Natural killer cell treated with Interleukin-12 subunit alpha and Interleukin-12 subunit beta and Interleukin-15 and Interleukin-18, amount 100 ng/mL, for 72 hours (primary cell): Measurements from ENCODE around the gene CPEB1. TPM values are rescaled to one million over a fixed set of nuclear protein-coding genes. Genes with fewer than 3 reads are reported as not detected.

ENCODE experiments used
- ATAC-seq, 2 donors: fragments of 150-1000 bp; cut with Tn5 transposase in 1 of 2; sonication (Bioruptor Pico), chemical (Tn5 transposase) in 1 of 2; 2 replicates each; pipeline ENCODE4 v1.10.0; 2021
- DNase-seq: peaks from one replicate; pipeline ENCODE4 v3.0.0; 2022; ENCODE audit warnings: low spot score
- H3K27ac Mint-ChIP-seq, 2 donors: 1 replicate in 1 of 2; 2 replicates in 1 of 2; pipeline ENCODE4 v1.8.0; 2022; ENCODE audit warnings: mixed read lengths in 2 of 2, mild to moderate bottlenecking in 1 of 2, moderate library complexity in 1 of 2
- H3K27me3 Mint-ChIP-seq, 2 donors: 1 replicate in 1 of 2; 2 replicates in 1 of 2; pipeline ENCODE4 v1.8.0; 2022; ENCODE audit warnings: mixed read lengths in 2 of 2
- H3K36me3 Mint-ChIP-seq: one replicate; pipeline ENCODE4 v1.8.0; 2022; ENCODE audit warnings: mixed read lengths
- H3K4me1 Mint-ChIP-seq, 2 donors: 1 replicate in 1 of 2; 2 replicates in 1 of 2; pipeline ENCODE4 v1.8.0; 2022; ENCODE audit warnings: low read depth in 2 of 2, mixed read lengths in 2 of 2, mild to moderate bottlenecking in 1 of 2
- H3K4me3 Mint-ChIP-seq: one replicate; pipeline ENCODE4 v1.8.0; 2022; ENCODE audit warnings: mixed read lengths
- H3K9me3 Mint-ChIP-seq: 2 replicates; pipeline ENCODE4 v1.8.0; 2022; ENCODE audit warnings: mixed read lengths
- total RNA-seq, 2 donors: library from RNA; stranded (reverse); gene quantifications; one replicate each; pipeline ENCODE4 v1.2.3, GENCODE V29; 2022

Gene CPEB1
- total RNA-seq, 2 donors from 2014 or later, result 0.21 TPM; not detected in 1

DNA sequence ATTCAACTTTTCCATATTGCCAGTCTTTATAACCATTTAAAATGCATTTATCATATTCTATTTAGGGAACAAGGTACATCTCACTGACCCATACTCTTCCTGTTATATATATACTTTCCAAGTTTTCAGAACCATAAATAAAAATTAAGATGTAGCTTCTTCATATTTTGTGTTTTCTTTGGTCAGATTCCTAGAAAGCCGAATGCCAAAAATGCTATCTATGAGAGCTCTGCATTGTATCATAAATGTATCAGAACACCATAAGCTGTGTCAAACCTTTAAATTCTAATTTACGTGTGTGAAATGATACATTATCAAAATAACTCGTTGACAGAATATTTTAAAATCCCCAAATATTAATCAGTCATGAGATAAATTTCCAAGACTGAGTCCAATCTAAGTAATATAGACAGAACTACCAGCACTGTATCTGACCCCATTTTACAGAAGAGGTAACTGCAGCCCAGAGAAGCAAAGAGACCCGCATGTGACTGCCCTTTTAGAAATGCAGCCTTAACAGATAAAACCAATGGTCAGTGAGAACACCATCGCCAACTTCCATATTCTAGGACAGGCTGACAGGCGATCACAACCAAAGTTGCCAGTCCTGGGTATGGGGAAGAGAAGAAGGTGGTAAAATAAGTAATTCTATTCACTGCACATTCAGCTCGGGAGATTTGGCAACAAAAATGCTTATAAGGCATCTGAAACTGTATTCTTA is 90.7 kb downstream of the CPEB1 start:
- Mint-ChIP-seq H3K27me3 (peaks cover 33 to 35% of the 10 kb centered on the region in 2 donors), H3K4me3 (no peak overlapping the region), H3K9me3 (no peaks in the 10 kb centered on the region), H3K4me1 (no peaks in the 10 kb centered on the region), H3K36me3 (no peaks in the 10 kb centered on the region), H3K27ac (no peak overlapping the region)
- DNase-seq, result no peak
- ATAC-seq, result no peak

DNA sequence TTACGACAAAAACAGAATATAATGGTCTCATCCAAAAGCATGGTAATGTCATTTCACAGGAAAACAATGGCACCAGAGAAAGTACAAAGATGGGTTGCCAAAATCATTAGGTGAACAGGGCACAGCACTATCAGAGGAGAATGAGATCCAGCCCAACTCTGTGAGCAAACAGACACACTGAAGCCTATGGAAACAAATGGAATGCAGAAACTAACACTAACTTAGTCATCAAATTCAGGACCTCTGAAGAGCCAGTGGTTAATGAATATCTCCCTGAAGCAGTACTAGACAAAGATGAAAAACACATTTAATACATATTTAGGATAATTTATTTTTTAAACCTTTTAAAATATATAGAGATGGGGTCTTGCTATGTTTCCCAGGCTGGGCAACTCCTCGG is 92.3 kb downstream of the CPEB1 start:
- H3K4me1 Mint-ChIP-seq, result no peaks in the 10 kb centered on the region
- H3K4me3 Mint-ChIP-seq, result no peak overlapping the region
- no peak overlapping the region for H3K27ac Mint-ChIP-seq
- peaks cover 41 to 48% of the 10 kb centered on the region in 2 donors for H3K27me3 Mint-ChIP-seq
- DNase-seq, result no peak
- H3K9me3 Mint-ChIP-seq, result no peaks in the 10 kb centered on the region
- H3K36me3 Mint-ChIP-seq, result no peaks in the 10 kb centered on the region
- no peak for ATAC-seq

DNA sequence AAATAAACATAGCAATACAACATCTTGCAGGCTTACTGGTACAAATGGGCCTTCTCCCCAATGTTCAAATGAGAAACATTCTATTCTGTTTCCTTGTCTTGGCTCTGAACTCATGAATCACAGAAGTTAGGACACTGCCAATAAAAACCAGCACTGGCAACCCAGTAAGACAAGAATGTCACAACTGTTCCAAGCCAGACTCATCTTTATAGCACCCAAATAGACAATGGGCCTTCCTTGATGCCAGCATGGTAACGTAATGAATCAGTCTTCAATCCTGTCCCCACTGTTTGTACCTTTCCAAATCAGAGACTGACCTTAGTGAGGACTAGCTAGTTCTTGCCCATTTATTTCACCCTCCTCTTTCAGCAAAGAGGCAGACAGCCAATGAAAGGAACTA is 92.8 kb downstream of the CPEB1 start:
- Mint-ChIP-seq H3K27ac (no peak overlapping the region), H3K27me3 (peaks cover 41 to 50% of the 10 kb centered on the region in 2 donors), H3K4me3 (no peak overlapping the region), H3K9me3 (no peaks in the 10 kb centered on the region), H3K4me1 (no peaks in the 10 kb centered on the region), H3K36me3 (no peaks in the 10 kb centered on the region)
- ATAC-seq (no peak), DNase-seq (no peak)

DNA sequence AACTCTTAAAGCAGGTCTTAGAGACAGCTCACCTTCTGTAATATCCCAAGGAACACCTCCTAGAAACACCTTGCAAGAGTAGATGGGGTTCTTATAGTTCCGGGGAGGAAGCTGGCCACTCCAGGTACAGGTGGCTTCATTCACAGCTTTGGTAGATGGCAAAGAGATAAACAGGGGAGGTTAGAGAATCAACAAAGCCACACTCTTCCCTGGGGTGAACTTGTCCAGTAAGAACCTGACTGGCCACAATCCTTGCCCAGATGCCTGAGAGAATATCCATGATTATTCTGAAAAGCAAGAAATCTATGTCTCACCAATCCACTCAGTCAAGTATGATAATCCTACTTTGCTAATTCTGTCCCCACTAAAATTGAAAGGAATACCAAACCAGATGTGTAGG is 93.3 kb downstream of the CPEB1 start:
- no peak for ATAC-seq
- no peaks in the 10 kb centered on the region for H3K36me3 Mint-ChIP-seq
- no peak for DNase-seq
- H3K4me1 Mint-ChIP-seq, result no peaks in the 10 kb centered on the region
- H3K27me3 Mint-ChIP-seq, result peaks cover 41 to 50% of the 10 kb centered on the region in 2 donors
- no peak overlapping the region for H3K4me3 Mint-ChIP-seq
- H3K27ac Mint-ChIP-seq, result no peak overlapping the region
- H3K9me3 Mint-ChIP-seq, result no peaks in the 10 kb centered on the region

DNA sequence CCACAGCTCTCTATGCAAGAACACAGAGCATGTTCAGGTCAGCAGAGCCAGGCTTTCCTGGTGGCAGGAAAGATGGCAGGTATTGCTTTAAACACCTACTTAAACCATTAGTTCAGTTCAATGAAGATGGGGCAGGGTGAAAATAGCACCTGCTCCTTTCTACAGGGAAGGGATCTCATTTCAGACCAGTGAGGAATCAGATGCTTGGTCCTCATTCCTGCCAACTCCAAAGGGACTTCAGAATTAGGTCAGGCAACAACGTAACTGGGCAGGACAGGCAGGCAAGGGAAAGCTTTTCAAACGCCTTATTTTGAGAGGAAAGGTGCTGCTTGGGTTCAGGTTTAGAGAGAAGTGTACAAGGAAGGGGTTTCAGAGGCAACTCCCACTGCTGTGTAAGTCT is 94.3 kb downstream of the CPEB1 start:
- Mint-ChIP-seq H3K27me3 (peaks cover 41 to 50% of the 10 kb centered on the region in 2 donors), H3K4me3 (no peak overlapping the region), H3K27ac (no peak overlapping the region), H3K9me3 (no peaks in the 10 kb centered on the region), H3K4me1 (no peaks in the 10 kb centered on the region), H3K36me3 (no peaks in the 10 kb centered on the region)
- no peak for ATAC-seq
- DNase-seq, result no peak

DNA sequence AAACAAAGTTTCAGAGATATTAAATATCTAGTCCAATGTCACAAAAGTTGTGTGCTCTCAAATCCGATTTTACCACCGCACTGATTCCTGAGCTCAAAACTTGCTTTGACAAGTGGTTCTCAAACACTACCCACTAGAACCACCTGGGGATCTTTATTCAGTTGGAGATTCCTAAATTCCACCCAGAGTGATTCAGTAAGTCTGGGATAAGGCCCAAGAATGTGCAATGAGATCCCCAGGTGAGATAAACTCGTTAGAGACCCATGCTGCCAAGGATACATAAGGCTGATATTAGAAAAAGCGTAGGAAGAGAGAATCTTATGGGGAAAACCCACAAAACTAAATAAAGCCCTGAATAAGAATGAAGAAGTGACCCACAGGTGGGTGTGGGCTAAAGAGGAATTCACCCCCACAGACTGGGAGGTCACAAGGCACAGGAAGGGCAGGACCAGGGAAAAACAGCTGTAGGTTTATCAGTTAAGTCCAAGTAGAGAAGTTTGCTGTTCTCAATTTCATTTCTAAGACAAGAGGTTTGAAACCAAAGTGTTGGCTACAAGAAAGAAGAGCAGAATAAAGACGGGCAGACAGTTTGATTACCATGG is 95.4 kb downstream of the CPEB1 start:
- H3K4me1 Mint-ChIP-seq, result no peaks in the 10 kb centered on the region
- no peaks in the 10 kb centered on the region for H3K9me3 Mint-ChIP-seq
- H3K36me3 Mint-ChIP-seq, result no peaks in the 10 kb centered on the region
- no peak overlapping the region for H3K27ac Mint-ChIP-seq
- ATAC-seq (no peak), DNase-seq (no peak)
- H3K27me3 Mint-ChIP-seq, result peaks cover 34 to 47% of the 10 kb centered on the region in 2 donors
- H3K4me3 Mint-ChIP-seq, result no peak overlapping the region

DNA sequence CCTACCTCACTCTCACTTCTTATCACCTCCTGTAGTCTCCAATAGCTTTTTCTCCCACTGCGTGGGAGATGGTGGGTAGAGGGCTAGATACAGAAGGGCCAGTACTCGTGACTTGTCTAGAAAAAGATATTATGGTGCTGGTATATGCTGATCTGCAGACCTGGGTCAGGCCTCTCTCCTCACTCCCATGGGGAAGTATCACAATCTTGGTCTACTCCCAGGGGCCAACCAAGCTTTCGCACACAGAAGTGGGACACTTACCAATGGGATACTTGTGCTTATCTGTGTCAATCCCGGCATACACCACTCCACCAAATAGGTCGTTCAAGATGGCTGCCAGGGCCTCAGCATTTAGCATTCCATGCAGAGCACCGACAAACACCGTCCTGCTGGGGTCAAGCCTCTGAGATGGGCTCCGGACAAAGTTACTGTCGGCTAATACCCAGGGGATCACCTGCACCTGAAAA is 97.9 kb downstream of the CPEB1 start:
- H3K27ac Mint-ChIP-seq, result no peak overlapping the region
- H3K9me3 Mint-ChIP-seq, result no peaks in the 10 kb centered on the region
- H3K4me3 Mint-ChIP-seq, result no peak overlapping the region
- peaks cover 31 to 45% of the 10 kb centered on the region in 2 donors for H3K27me3 Mint-ChIP-seq
- ATAC-seq (no peak), DNase-seq (no peak)
- H3K36me3 Mint-ChIP-seq, result no peaks in the 10 kb centered on the region
- H3K4me1 Mint-ChIP-seq, result no peaks in the 10 kb centered on the region

DNA sequence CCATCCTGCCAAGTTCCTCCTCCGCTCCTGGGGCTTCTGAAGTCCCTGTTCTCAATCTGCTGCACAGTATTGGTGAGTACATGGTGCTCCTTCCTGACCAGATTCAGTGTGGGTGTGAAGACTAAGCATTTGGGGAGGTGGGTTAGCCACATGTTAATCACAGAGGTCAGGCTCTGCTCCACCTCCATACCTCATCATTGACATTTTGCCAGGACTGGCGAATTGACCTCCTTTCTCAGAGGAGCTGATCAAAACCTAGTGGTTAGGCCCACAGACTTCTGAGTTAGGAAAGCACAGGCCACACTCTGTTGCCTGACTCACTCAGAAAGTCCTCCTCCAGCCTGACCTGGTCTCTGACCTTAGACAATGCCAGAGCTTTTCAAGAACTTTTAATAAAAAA is 98.5 kb downstream of the CPEB1 start:
- Mint-ChIP-seq H3K27ac (no peak overlapping the region), H3K27me3 (peaks cover 30 to 45% of the 10 kb centered on the region in 2 donors), H3K9me3 (no peaks in the 10 kb centered on the region), H3K36me3 (no peaks in the 10 kb centered on the region), H3K4me3 (no peak overlapping the region), H3K4me1 (no peaks in the 10 kb centered on the region)
- ATAC-seq, result no peak
- no peak for DNase-seq

DNA sequence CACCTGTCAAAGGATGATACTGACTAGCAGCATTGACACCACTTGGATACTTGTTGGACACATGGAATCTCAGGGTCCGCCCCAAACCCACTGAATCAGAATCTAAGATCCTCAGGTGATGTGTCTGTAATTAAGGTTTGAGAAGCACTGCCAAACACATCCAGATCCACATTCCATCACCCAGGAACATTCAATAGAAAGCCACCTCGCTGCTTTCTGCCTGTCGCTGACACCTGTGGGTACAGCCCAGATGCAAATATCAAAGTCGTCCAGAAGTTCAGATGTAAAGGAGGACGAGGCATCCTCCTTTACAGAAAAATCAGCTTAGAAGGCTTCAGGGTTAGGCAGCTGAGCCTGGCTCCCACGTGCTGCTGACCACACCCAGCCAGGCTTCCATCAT is 101.7 kb downstream of the CPEB1 start:
- Mint-ChIP-seq H3K27ac (no peak overlapping the region), H3K4me1 (peaks cover 8% of the 10 kb centered on the region in 2 donors), H3K4me3 (no peak overlapping the region), H3K27me3 (peaks cover 9 to 22% of the 10 kb centered on the region in 2 donors), H3K9me3 (no peaks in the 10 kb centered on the region), H3K36me3 (no peaks in the 10 kb centered on the region)
- DNase-seq (no peak), ATAC-seq (no peak)

DNA sequence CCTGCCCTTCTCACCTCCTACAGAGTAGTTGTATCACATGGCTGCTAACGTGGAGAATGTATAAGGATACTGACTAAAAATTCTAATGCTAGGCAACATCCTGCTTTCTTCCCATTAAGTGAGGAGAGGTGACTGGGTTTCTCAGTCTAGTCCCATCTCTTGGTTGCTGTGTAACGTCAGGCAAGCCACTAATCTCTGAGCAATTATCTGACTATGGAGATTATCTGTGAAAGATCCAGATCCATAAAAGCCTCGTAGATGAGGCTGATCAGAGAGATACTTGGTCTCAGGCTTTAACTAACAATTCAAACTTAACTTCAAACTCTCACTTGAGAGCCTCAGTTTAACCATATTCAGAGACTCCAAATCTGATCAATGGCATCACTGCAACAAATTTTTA is 102.2 kb downstream of the CPEB1 start:
- Mint-ChIP-seq H3K36me3 (no peaks in the 10 kb centered on the region), H3K9me3 (no peaks in the 10 kb centered on the region), H3K4me1 (peaks cover 8% of the 10 kb centered on the region in 2 donors), H3K27ac (no peak overlapping the region), H3K4me3 (no peak overlapping the region), H3K27me3 (peaks cover 5 to 17% of the 10 kb centered on the region in 2 donors)
- ATAC-seq (no peak), DNase-seq (no peak)

DNA sequence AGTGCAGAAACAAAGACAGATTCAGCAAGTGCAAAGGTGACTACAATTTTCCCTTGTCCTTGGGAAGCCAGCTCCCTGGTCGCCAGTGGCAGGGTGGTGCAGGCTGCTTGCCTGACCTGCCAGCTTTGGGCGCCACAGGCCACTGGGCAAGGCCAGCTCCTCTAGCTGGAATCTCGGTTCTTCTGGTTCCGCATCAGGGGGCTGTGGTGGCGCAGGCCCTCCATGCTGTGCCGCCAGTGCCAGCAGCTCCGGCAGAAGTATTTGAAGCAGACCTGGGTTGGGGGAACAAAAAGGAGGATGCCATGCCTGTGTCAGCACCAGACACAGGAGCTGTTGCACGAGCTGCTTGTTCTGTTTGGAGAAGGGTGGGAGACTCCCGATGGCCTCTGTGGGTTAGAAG is 102.7 kb downstream of the CPEB1 start:
- DNase-seq (no peak), ATAC-seq (no peak)
- Mint-ChIP-seq H3K27ac (no peak overlapping the region), H3K27me3 (peaks cover 4 to 14% of the 10 kb centered on the region in 2 donors), H3K36me3 (peaks cover under 1% of the 10 kb centered on the region), H3K4me3 (no peak overlapping the region), H3K4me1 (peaks cover 8% of the 10 kb centered on the region in 2 donors), H3K9me3 (no peaks in the 10 kb centered on the region)

DNA sequence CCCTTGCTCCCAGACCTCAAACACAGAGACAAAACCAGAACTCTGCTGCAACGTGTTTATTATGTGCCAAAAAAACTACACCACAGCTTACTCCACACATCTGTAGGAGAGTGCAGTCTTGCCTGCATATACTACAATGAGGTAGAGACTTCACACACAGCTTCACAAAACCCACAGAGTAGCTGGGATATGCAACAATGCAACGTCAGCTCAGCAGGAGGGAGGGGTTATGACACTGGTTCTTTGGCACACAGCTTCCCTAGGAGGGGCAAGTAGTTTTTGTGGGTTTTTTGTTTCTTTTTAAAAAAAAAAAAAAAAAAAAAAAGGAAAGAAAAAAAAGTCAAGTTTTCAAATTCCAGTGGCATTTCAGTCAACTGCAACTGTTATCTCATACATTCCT is 104.0 kb downstream of the CPEB1 start:
- Mint-ChIP-seq H3K9me3 (no peaks in the 10 kb centered on the region), H3K27me3 (peaks cover 4 to 14% of the 10 kb centered on the region in 2 donors), H3K27ac (no peak overlapping the region), H3K4me3 (no peak overlapping the region), H3K36me3 (peaks cover 13% of the 10 kb centered on the region), H3K4me1 (peaks cover 19 to 20% of the 10 kb centered on the region in 2 donors)
- DNase-seq, result no peak
- ATAC-seq, result no peak

DNA sequence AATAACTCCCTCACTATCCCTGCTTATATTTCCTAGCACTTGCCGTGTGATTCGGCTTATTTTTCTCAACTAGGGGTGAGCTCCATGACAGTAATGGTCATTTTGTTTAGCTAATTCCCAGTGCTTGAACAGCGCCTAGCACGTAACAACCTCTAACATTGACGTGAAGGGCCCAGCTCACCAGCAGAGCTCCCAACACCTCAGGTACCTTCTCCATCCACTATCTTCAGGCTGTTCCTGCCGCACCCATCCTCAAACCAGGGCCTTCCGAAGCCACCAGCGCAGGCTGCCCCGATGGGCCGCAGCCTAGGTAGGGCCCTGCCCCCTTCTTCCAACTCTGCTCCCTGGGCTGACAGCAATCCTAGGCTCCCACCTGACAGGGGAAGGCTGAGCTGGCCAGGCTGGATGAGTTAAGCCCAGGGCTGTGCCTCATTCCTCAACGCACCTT is 106.2 kb downstream of the CPEB1 start:
- H3K4me3 Mint-ChIP-seq, result peak overlapping the region; percentile 100
- ATAC-seq (no peak), DNase-seq (no peak)
- peak overlapping the region; percentile 96 to 97 for H3K27ac Mint-ChIP-seq
- H3K9me3 Mint-ChIP-seq, result no peaks in the 10 kb centered on the region
- peaks cover 34% of the 10 kb centered on the region for H3K36me3 Mint-ChIP-seq
- peaks cover 36 to 38% of the 10 kb centered on the region in 2 donors for H3K4me1 Mint-ChIP-seq
- H3K27me3 Mint-ChIP-seq, result peaks cover 0 to 7% of the 10 kb centered on the region in 2 donors
